Stimulated activated CD8-positive, alpha-beta memory T cell treated with anti-CD3 and anti-CD28 coated beads, Interleukin-4, amount 100 ng/mL, for 48 hours (primary cell): Measurements from ENCODE around the gene SALL3.

ENCODE experiments used
- DNase-seq: peaks from one replicate; pipeline ENCODE4 v3.0.0-alpha.2; 2020

Gene SALL3

DNA sequence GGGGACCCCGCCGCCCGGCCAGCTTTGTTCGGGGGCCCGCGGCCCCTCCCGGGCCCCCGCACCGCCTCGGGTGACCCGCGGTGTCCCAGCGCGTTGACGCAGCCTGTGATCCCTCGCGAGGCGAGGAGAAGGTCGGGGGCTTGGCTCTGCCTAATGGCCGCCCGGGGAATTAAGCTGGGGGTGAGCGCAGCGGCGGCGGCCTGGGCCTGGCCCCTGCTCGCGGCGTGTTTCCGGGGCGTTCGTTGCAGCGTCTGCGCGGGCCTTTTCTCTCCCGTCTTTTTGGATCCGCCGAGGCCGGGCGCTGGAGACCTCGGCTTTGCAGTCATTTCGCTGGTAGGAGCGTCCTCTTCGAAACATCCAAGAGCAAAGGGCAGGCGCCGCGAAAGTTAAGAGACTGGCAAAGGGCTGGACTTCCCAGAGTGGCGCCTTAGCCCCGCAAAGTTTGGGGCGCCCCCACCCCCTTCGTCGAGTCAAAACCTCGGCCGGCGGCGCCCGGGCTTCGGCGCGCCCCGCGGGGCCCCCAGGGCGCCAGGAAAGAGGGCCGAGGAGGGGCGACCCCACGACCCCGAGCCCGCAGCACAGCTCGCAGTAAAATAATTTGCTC is 1.3 kb downstream of the SALL3 start:
- DNase-seq: no peak

DNA sequence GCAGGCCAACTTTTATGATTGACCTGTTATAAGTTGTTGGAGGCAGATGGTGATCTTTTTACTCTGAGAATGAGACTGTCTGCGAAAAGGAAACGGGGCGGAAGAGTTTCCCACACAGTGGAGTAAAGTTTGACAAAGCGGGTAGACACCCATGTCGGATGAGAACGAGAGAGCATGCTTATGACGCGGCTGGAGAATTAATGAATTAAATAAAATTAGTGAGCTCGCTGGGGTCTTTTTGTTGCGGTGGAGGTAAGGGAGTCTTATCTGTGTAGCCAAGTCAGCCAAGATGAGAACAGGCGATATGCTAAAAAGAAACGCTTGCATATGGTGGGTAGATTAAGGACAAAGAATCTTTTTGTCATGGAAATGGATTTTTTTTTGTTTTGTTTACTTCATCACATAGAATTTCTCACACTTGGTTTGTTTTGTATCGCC is 1.8 kb downstream of the SALL3 start:
- no peak for DNase-seq

DNA sequence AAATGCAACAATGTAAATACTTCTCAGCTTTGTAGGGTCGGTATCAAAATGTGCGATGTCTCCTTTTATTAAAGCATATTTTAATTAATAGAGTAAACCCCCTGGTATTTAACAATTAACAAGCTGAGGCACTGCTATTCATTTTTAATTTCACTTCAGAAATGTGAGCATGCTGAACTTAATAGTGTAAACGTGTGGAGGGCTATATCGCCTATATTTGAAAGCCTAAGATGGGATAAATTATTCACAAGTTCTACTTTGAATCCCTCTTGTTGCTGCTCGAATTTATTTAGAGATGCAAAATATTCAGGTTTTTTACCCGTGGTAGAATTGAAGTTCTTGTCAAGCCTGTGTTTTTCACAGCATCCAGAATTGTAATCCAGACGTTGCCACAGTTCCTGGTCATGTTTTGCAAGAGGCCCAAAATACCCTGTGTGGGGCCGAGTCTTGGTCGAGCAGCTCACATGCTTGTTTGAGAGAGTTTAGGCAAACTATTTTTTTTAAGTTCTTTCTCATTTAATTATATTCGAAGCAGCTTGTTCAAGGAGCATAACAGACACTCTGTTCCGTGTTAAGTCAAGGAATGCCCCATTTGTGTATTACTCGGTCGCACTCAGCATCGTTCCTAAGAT is 2.5 kb downstream of the SALL3 start:
- DNase-seq: no peak

DNA sequence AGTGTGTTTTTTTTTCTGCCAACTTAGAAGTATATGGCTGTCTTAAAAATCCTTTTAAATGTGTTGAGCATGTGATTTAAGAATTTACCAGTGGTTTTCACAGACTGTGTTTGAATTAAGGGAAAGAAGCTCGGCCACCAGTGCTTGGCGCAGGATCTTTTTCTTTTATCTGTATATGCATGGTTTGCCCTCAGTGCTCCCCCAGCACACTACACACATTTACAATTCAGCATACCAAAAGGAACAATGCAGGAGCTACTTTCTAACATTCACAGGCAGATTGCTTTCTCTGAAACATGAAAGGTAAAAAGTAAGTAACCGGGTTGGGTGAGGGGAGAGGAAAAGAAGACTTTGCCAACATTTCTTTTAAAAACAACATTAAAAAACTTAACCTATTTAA is 3.9 kb downstream of the SALL3 start:
- DNase-seq: no peak

DNA sequence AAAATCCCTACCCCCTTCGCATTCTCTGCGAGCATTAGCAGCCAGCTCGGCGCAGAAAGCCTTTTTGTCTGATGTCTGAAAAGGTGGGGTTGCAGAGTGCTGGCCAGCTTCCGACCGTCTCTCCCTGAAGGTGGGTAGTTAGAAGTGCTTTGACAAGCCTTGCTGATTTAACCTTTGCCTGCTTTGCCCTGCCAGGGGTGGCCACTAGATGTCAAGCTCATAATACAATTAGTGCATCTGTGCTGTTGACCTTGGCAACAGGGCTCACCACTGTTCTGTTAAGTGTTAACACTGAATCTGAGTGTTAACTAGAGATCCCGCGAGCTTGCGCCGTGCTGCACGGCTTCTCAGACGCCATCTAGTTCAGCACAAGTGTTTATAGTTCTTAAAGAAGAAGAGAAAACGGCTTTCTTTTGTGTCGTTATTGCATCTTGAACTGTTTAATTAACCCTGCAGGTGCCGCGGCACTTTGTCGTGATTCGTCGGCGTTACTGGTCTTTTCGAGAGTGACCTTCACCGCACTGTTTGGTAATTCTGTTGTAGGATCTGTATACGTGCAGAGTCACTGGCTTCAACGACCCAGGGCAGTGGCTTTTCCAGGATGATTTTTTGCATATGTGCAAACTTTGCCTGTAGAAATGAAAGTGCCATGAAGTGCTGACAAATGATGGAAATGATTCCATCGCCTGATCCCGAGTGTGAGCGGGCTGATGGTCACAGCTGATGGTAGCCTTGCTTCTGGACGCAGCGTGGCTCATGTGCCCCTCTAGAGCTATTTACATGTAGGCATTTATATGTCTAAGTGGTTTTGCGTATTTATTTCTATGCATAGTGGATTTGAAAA is 5.5 kb downstream of the SALL3 start:
- no peak for DNase-seq

DNA sequence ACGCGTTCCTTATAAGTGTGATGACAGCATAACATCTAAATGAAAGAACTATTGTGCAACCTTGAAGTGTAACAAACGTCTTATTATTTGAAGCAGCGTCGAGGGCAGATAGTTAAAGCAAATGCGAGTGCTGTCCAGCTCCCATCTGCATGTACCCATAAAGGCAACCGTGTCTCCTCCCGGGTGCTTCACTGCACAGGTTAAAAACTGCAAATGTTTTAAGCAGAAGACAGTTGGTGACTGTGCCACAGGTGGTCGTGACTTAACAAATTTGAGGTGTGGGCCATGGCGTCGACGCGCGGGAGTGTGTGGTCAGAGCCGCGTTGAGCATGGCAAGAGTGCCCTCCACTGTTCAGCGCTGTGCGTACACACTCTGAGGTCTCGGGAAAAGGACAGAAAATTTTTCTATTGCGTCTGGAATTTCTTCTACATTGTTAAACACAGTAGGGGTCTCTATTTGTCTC is 6.4 kb downstream of the SALL3 start:
- DNase-seq: no peak

DNA sequence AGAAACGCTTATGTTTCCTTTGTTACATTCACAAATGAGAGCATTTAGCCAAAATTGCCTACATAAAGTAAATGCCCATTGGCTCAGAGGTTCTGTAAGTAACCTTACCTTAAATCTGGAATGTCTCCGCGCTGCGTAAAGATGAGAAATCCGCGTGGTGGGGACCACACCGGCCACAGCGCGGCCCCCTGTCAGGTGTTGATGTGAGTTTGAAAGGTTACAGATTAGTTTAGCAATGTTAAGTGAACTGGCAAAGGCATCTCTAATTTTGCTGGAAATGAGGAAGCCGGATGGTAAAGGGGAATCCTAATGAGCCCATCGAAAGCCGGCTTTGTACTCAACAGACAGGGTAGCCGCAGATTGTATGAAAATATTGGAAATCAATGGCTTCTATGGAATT is 11.8 kb downstream of the SALL3 start:
- no peak for DNase-seq

DNA sequence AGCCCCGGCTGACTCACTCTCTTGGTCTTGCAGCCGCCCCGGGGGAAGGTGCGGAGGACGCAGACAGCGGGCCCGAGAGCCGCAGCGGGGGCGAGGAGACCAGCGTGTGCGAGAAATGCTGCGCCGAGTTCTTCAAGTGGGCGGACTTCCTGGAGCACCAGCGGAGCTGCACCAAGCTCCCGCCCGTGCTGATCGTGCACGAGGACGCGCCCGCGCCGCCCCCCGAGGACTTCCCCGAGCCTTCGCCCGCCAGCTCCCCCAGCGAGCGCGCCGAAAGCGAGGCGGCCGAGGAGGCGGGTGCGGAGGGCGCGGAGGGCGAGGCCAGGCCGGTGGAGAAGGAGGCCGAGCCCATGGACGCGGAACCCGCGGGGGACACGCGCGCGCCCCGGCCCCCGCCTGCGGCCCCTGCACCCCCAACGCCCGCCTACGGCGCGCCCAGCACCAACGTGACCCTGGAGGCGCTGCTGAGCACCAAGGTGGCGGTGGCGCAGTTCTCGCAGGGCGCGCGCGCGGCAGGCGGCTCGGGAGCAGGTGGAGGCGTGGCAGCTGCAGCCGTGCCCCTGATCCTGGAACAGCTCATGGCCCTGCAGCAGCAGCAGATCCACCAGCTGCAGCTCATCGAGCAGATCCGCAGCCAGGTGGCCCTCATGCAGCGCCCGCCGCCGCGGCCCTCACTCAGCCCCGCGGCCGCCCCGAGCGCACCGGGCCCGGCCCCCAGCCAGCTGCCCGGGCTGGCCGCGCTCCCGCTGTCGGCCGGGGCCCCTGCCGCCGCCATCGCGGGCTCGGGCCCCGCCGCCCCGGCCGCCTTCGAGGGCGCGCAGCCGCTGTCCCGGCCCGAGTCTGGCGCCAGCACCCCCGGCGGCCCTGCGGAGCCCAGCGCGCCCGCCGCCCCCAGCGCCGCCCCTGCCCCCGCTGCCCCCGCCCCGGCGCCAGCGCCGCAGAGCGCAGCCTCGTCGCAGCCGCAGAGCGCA is 12.7 kb downstream of the SALL3 start:
- DNase-seq: no peak

DNA sequence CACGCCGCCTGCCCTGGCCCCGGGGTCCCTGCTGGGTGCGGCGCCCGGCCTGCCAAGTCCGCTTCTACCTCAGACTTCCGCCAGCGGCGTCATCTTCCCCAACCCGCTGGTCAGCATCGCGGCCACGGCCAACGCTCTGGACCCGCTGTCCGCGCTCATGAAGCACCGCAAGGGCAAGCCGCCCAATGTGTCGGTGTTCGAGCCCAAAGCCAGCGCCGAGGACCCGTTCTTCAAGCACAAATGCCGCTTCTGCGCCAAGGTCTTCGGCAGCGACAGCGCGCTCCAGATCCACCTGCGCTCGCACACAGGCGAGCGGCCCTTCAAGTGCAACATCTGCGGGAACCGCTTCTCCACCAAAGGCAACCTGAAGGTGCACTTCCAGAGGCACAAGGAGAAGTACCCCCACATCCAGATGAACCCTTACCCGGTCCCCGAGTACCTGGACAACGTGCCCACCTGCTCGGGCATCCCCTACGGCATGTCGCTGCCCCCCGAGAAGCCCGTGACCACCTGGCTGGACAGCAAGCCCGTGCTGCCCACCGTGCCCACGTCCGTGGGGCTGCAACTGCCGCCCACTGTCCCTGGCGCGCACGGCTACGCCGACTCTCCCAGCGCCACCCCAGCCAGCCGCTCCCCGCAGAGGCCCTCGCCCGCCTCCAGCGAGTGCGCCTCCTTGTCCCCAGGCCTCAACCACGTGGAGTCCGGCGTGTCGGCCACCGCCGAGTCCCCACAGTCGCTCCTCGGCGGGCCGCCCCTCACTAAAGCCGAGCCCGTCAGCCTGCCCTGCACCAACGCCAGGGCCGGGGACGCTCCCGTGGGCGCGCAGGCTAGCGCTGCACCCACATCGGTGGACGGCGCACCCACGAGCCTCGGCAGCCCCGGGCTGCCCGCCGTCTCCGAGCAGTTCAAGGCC is 13.7 kb downstream of the SALL3 start:
- DNase-seq: no peak

DNA sequence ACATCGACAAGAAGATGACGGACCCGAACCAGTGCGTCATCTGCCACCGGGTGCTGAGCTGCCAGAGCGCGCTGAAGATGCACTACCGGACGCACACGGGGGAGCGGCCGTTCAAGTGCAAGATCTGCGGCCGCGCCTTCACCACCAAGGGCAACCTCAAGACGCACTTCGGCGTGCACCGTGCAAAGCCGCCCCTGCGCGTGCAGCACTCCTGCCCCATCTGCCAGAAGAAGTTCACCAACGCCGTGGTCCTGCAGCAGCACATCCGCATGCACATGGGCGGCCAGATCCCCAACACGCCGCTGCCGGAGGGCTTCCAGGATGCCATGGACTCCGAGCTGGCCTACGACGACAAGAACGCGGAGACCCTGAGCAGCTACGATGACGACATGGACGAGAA is 14.4 kb downstream of the SALL3 start:
- no peak for DNase-seq

DNA sequence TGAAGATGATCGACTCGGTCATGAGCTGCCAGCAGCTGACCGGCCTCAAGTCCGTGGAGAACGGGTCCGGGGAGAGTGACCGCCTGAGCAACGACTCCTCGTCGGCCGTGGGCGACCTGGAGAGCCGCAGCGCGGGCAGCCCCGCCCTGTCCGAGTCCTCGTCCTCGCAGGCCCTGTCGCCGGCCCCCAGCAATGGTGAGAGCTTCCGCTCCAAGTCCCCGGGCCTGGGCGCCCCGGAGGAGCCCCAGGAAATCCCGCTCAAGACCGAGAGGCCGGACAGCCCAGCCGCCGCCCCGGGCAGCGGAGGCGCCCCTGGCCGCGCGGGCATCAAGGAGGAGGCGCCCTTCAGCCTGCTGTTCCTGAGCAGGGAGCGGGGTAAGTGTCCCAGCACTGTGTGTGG is 14.9 kb downstream of the SALL3 start:
- DNase-seq: no peak

DNA sequence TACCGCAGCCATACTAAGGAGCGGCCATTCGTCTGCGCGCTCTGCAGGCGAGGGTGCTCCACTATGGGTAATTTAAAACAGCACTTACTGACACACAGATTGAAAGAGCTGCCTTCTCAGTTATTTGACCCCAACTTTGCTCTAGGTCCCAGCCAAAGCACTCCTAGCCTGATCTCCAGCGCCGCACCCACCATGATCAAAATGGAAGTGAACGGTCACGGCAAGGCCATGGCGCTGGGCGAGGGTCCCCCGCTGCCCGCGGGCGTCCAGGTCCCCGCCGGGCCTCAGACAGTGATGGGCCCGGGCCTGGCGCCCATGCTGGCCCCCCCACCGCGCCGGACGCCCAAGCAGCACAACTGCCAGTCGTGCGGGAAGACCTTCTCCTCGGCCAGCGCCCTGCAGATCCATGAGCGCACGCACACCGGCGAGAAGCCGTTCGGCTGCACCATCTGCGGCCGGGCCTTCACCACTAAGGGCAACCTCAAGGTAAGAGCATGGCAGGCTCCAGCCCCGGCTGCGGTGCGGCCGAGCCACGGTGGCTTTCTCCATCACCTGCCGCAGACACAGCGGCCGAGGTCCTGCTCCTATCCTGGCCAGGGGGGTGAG is 15.5 kb downstream of the SALL3 start:
- no peak for DNase-seq

DNA sequence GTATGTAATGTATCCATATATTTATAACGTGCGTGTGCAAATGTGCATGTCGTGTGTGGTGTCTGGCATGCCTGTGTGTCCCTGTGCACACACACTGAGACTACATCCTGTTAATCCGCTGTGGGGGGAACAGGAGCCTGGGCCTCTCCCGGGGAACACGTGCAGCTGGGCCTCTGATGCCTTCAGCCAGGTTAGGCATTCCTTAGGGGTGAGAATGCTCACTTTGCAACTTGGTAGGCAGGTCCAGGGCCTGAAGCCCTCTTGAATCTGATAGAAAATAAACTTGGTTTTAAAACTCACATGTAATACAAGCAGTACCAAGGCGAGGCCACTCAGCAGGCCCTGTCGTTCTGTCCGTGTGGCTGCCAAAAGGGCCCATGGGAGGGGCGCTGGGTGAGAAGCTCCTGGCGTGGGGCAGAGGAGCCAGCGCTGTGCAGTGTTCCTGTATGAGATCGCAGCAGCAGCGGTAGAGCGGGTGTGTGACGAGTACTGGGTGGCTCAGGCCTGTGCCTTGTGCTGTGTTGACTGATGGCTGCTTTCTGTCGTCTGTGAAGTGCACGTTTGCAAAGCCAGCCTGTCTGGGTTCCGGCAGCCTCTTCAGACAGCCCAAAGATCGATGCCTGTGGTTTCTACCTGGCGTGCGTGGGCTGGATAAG is 16.2 kb downstream of the SALL3 start:
- no peak for DNase-seq

DNA sequence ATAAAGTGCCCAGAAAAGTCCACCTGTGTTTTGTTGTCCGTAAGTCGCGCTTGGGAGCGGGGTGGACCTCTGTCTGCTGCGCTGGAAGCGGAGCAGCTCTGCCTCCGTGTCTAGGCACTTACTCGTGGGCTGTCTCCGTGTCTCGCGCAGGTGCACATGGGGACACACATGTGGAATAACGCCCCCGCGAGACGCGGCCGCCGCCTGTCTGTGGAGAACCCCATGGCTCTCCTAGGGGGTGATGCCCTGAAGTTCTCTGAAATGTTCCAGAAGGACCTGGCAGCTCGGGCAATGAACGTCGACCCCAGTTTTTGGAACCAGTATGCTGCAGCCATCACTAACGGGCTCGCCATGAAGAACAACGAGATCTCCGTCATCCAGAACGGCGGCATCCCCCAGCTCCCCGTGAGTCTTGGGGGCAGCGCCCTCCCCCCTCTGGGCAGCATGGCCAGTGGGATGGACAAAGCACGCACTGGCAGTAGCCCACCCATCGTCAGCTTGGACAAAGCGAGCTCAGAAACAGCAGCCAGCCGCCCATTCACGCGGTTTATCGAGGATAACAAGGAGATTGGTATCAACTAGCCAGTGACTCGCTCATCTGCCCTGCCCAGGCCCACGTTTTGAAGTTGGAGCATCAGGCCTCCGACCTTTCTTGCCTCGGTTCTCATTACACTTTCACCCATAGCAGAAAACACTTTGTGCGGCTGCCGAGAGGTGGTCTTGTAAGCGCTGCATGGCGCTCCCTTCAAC is 17.3 kb downstream of the SALL3 start:
- no peak for DNase-seq

DNA sequence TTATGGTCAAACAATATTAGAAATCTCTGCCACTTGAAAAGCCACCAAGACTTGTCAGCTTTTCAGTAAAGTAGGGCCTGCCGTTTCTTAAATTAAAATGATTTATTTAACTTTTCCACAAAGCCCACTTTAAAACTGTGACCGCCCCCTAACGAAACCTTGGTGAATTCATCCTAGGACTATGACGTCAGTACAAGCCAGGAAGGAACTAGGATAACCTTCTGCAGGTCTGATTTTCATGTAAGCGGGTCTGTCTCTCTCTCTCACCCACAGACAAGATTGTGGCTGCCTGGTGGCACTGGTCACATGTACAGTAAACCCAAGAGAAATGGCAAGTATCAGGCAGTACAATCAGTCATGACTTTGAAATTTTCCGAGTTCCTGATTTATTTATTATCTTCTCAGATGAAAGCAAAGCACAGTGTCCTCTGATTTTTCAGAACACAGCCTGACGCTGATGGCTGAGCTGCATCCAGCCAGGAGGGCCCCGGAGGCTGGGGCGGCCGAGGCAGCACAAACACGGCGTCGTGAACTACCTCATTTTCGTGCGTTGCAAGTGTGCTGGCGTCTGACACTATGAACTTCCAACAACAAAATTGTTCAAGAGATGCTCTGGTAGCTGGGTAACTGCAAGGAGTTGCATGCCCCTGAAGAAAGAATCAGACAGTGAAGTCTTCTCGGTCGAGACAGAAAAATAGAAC is 18.9 kb downstream of the SALL3 start:
- no peak for DNase-seq

DNA sequence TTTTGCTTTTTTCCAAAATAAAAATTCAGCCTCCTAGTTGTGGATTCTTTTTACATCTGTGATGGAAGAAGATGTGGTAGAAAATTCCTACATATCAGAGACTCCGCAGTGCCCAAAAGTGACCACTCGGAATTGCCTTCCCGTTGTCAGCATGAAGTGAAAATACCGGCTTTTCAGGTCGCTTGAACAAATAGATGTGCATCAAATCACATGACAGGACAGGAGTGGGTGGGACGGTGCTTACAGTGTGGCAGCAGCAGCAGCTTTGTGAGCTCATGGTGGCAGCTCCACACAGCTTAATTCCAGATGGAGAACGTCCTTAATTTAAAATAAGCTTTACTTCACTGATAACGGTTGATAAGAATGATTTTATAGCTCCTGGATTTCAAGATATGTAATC is 20.3 kb downstream of the SALL3 start:
- no peak for DNase-seq

DNA sequence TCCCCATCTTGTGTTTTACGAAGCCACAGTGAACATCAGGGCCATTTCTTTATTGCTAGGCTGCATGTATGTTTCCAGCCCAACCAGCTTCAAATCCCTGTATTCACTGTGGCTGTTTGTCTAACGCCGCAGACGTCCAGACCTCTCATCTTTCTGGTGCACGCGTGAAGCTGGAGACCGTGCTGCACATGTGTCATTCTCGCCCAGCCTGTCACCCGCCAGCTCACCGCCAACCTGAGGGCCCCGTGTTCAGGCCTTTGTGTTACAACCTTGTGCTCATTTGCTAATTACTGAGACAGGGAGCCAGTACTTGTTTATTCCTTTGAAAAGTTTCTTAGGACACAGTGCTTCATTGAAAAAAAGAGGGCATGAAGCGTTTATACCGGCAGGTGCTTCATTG is 21.4 kb downstream of the SALL3 start:
- no peak for DNase-seq

DNA sequence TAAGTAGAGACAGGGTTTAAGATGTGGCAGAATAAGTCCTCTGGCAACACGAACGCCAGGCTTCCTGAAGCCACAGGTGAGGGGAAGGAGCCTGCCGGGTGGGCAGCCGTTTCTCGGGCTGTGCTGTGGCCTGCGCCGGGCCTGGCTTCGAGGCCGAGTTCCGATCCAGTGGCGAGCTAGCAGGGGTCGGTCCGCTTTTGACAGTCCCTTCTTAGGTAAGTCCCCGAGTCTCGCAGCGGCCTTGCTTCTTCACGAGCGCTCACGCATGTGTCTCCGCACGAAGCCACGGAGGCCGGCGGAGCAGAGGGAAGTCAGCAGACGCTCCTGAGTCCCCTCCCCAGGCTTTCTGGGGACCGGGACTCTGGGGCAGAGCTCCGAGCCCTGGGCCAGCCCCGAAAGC is 26.0 kb downstream of the SALL3 start:
- no peak for DNase-seq

DNA sequence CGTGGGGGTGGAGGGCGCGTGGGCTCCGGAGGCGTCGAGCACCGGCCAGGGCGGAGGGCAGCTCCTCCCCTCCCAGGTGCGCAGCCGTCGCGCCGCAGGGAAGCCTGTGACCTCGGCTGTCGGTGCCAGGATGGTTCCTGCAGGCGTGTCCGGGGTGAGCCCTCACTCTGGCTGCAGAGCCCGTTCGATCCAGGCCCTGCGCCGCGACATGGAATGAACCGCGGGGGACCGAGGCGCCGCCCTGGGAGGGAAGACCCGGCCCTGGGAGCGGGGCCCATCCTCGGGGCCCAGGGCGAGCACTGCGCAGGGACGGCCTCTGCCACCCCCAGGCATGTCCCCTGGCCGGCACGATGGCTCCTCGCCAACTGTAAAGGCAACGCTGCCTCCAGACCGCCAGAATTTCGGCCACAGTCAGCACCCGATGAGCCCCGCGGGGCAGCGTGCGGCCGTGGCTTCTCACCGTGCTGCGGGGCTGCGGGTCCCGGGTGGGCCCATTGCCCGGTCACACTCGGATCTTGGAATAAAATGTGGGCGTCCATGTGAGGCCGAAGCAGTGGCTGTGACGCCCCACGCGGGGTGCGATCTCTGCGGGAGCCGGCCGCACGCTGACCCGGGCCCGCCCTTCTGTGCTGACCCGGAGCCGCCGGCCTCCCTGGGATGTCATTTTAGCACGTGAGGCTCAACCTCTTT is 26.6 kb downstream of the SALL3 start:
- no peak for DNase-seq
